OCI-LY1 (cell line): ENCODE results near the gene MFSD8.

ENCODE experiments used
- EZH2 ChIP-seq: fragments of 200-600 bp; sonication (generic), shearing (Covaris generic); IDR thresholded peaks from 2 replicates; pipeline ENCODE4 v1.8.0; 2017; ENCODE audit warnings: borderline replicate concordance, mixed run types, mild to moderate bottlenecking, antibody characterized with exemption, low read length, moderate library complexity, mixed read lengths
- TF ChIP-seq, protein P1 (sequence below): fragments of 200-600 bp; sonication (generic), shearing (Covaris generic); IDR thresholded peaks from 2 replicates; pipeline ENCODE4 v1.5.1; 2017; ENCODE audit warnings: mild to moderate bottlenecking, antibody characterized with exemption, low read length, moderate library complexity, mixed read lengths

DNA sequence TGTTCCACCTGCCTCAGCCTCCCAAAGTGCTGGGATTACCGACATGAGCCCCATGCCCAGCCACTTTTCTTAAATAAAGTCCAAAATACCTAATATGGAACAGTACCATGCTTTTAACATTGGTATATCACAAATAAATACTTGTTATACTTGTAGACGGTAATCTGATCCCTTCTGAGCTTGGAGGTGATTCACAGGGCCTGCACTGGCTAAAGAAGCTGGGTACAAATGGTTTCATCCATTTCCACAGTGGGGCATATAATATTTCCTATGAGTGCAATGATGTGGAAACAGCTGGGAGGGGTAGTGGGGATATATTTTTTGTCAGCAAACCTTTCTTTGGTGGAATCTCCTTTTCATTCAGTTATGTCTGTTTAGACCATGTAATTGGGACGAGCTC is 48.5 kb downstream of the MFSD8 start:
- TF ChIP-seq, protein P1, sequence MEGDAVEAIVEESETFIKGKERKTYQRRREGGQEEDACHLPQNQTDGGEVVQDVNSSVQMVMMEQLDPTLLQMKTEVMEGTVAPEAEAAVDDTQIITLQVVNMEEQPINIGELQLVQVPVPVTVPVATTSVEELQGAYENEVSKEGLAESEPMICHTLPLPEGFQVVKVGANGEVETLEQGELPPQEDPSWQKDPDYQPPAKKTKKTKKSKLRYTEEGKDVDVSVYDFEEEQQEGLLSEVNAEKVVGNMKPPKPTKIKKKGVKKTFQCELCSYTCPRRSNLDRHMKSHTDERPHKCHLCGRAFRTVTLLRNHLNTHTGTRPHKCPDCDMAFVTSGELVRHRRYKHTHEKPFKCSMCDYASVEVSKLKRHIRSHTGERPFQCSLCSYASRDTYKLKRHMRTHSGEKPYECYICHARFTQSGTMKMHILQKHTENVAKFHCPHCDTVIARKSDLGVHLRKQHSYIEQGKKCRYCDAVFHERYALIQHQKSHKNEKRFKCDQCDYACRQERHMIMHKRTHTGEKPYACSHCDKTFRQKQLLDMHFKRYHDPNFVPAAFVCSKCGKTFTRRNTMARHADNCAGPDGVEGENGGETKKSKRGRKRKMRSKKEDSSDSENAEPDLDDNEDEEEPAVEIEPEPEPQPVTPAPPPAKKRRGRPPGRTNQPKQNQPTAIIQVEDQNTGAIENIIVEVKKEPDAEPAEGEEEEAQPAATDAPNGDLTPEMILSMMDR = no peak
- TF ChIP-seq EZH2 = no peak
